ENCODE data around the gene ELMO1.

ELMO1 gene

GRCh38 chr7:37342688-37343471 lies 105.8 kb downstream of the ELMO1 start:
- Histone ChIP-seq H3K9ac (ENCODE audit: low read depth, low read length) (no peak overlapping the region), H3K36me3 (ENCODE audit: control insufficient read depth, insufficient read depth, low read length) (no peaks in the 10 kb centered on the region), H3K9me3 (ENCODE audit: control insufficient read depth, insufficient read depth, low read length) (no peaks in the 10 kb centered on the region), H3K4me1 (ENCODE audit: control insufficient read depth, insufficient read depth, low read length) (0 out of 2 replicates have a peak, but pooled peaks cover 4% of the 10 kb centered on the region), H3K27me3 (ENCODE audit: control insufficient read depth, insufficient read depth, low read length) (no peaks in the 10 kb centered on the region), H3K4me3 (ENCODE audit: low read depth, low read length) (no peak overlapping the region), H3K27ac (ENCODE audit: low read depth, low read length) (no peak overlapping the region)

GRCh38 chr7:37342176-37342687 lies 106.4 kb downstream of the ELMO1 start:
- H3K36me3 ChIP-seq (ENCODE audit: control insufficient read depth, insufficient read depth, low read length), result no peaks in the 10 kb centered on the region
- 0 out of 2 replicates have a peak, but pooled peaks cover 4% of the 10 kb centered on the region for H3K4me1 ChIP-seq (ENCODE audit: control insufficient read depth, insufficient read depth, low read length)
- no peak overlapping the region for H3K27ac ChIP-seq (ENCODE audit: low read depth, low read length)
- H3K9ac ChIP-seq (ENCODE audit: low read depth, low read length), result no peak overlapping the region
- H3K27me3 ChIP-seq (ENCODE audit: control insufficient read depth, insufficient read depth, low read length), result no peaks in the 10 kb centered on the region
- H3K9me3 ChIP-seq (ENCODE audit: control insufficient read depth, insufficient read depth, low read length), result no peaks in the 10 kb centered on the region
- H3K4me3 ChIP-seq (ENCODE audit: low read depth, low read length), result no peak overlapping the region

GRCh38 chr7:37341033-37341630 lies 107.5 kb downstream of the ELMO1 start:
- Histone ChIP-seq H3K27me3 (ENCODE audit: control insufficient read depth, insufficient read depth, low read length) (no peaks in the 10 kb centered on the region), H3K9ac (ENCODE audit: low read depth, low read length) (no peak overlapping the region), H3K36me3 (ENCODE audit: control insufficient read depth, insufficient read depth, low read length) (no peaks in the 10 kb centered on the region), H3K9me3 (ENCODE audit: control insufficient read depth, insufficient read depth, low read length) (no peaks in the 10 kb centered on the region), H3K4me1 (ENCODE audit: control insufficient read depth, insufficient read depth, low read length) (0 out of 2 replicates have a peak, but pooled peaks cover 4% of the 10 kb centered on the region), H3K27ac (ENCODE audit: low read depth, low read length) (no peak overlapping the region), H3K4me3 (ENCODE audit: low read depth, low read length) (no peak overlapping the region)

GRCh38 chr7:37338966-37339365 lies 109.7 kb downstream of the ELMO1 start:
- Histone ChIP-seq H3K9me3 (ENCODE audit: control insufficient read depth, insufficient read depth, low read length) (no peaks in the 10 kb centered on the region), H3K36me3 (ENCODE audit: control insufficient read depth, insufficient read depth, low read length) (no peaks in the 10 kb centered on the region), H3K27me3 (ENCODE audit: control insufficient read depth, insufficient read depth, low read length) (no peaks in the 10 kb centered on the region), H3K9ac (ENCODE audit: low read depth, low read length) (no peak overlapping the region), H3K4me3 (ENCODE audit: low read depth, low read length) (no peak overlapping the region), H3K4me1 (ENCODE audit: control insufficient read depth, insufficient read depth, low read length) (no peaks in the 10 kb centered on the region), H3K27ac (ENCODE audit: low read depth, low read length) (no peak overlapping the region)

- H3K27ac ChIP-seq (ENCODE audit: low read depth, low read length), result no peak overlapping the region
Observed at GRCh38 chr7:37337522-37337921, 111.1 kb downstream of the ELMO1 start.

GRCh38 chr7:37336259-37336658 lies 112.4 kb downstream of the ELMO1 start:
- Histone ChIP-seq H3K9me3 (ENCODE audit: control insufficient read depth, insufficient read depth, low read length) (no peaks in the 10 kb centered on the region), H3K36me3 (ENCODE audit: control insufficient read depth, insufficient read depth, low read length) (no peaks in the 10 kb centered on the region), H3K9ac (ENCODE audit: low read depth, low read length) (no peak overlapping the region), H3K27ac (ENCODE audit: low read depth, low read length) (no peak overlapping the region), H3K4me1 (ENCODE audit: control insufficient read depth, insufficient read depth, low read length) (no peaks in the 10 kb centered on the region), H3K27me3 (ENCODE audit: control insufficient read depth, insufficient read depth, low read length) (no peaks in the 10 kb centered on the region), H3K4me3 (ENCODE audit: low read depth, low read length) (no peak overlapping the region)

More at GRCh38 chr7:37337522-37337921, 111.1 kb downstream of the ELMO1 start:
- Histone ChIP-seq H3K27me3 (ENCODE audit: control insufficient read depth, insufficient read depth, low read length) (no peaks in the 10 kb centered on the region), H3K4me3 (ENCODE audit: low read depth, low read length) (no peak overlapping the region), H3K4me1 (ENCODE audit: control insufficient read depth, insufficient read depth, low read length) (no peaks in the 10 kb centered on the region), H3K9me3 (ENCODE audit: control insufficient read depth, insufficient read depth, low read length) (no peaks in the 10 kb centered on the region), H3K36me3 (ENCODE audit: control insufficient read depth, insufficient read depth, low read length) (no peaks in the 10 kb centered on the region), H3K9ac (ENCODE audit: low read depth, low read length) (no peak overlapping the region)

- Histone ChIP-seq H3K9me3 (ENCODE audit: control insufficient read depth, insufficient read depth, low read length) (no peaks in the 10 kb centered on the region), H3K27ac (ENCODE audit: low read depth, low read length) (no peak overlapping the region), H3K4me3 (ENCODE audit: low read depth, low read length) (no peak overlapping the region), H3K27me3 (ENCODE audit: control insufficient read depth, insufficient read depth, low read length) (no peaks in the 10 kb centered on the region), H3K9ac (ENCODE audit: low read depth, low read length) (no peak overlapping the region), H3K4me1 (ENCODE audit: control insufficient read depth, insufficient read depth, low read length) (no peaks in the 10 kb centered on the region), H3K36me3 (ENCODE audit: control insufficient read depth, insufficient read depth, low read length) (no peaks in the 10 kb centered on the region)
Observed at GRCh38 chr7:37333075-37333474, 115.6 kb downstream of the ELMO1 start.

- H3K27ac ChIP-seq (ENCODE audit: low read depth, low read length), result no peak overlapping the region
Observed at GRCh38 chr7:37332243-37333016, 116.2 kb downstream of the ELMO1 start.

GRCh38 chr7:37330775-37331174 lies 117.9 kb downstream of the ELMO1 start:
- Histone ChIP-seq H3K4me3 (ENCODE audit: low read depth, low read length) (no peak overlapping the region), H3K9ac (ENCODE audit: low read depth, low read length) (no peak overlapping the region), H3K27ac (ENCODE audit: low read depth, low read length) (no peak overlapping the region), H3K4me1 (ENCODE audit: control insufficient read depth, insufficient read depth, low read length) (0 out of 2 replicates have a peak, but pooled peaks cover 5% of the 10 kb centered on the region), H3K36me3 (ENCODE audit: control insufficient read depth, insufficient read depth, low read length) (no peaks in the 10 kb centered on the region), H3K27me3 (ENCODE audit: control insufficient read depth, insufficient read depth, low read length) (no peaks in the 10 kb centered on the region), H3K9me3 (ENCODE audit: control insufficient read depth, insufficient read depth, low read length) (no peaks in the 10 kb centered on the region)

More at GRCh38 chr7:37332243-37333016, 116.2 kb downstream of the ELMO1 start:
- Histone ChIP-seq H3K9ac (ENCODE audit: low read depth, low read length) (no peak overlapping the region), H3K4me3 (ENCODE audit: low read depth, low read length) (no peak overlapping the region), H3K9me3 (ENCODE audit: control insufficient read depth, insufficient read depth, low read length) (no peaks in the 10 kb centered on the region), H3K36me3 (ENCODE audit: control insufficient read depth, insufficient read depth, low read length) (no peaks in the 10 kb centered on the region), H3K27me3 (ENCODE audit: control insufficient read depth, insufficient read depth, low read length) (no peaks in the 10 kb centered on the region), H3K4me1 (ENCODE audit: control insufficient read depth, insufficient read depth, low read length) (no peaks in the 10 kb centered on the region)

GRCh38 chr7:37329940-37330339 lies 118.7 kb downstream of the ELMO1 start:
- no peaks in the 10 kb centered on the region for H3K36me3 ChIP-seq (ENCODE audit: control insufficient read depth, insufficient read depth, low read length)
- H3K9ac ChIP-seq (ENCODE audit: low read depth, low read length), result no peak overlapping the region
- no peaks in the 10 kb centered on the region for H3K27me3 ChIP-seq (ENCODE audit: control insufficient read depth, insufficient read depth, low read length)

More at GRCh38 chr7:37329940-37330339, 118.7 kb downstream of the ELMO1 start:
- no peak overlapping the region for H3K27ac ChIP-seq (ENCODE audit: low read depth, low read length)
- no peaks in the 10 kb centered on the region for H3K9me3 ChIP-seq (ENCODE audit: control insufficient read depth, insufficient read depth, low read length)
- H3K4me3 ChIP-seq (ENCODE audit: low read depth, low read length), result no peak overlapping the region
- 0 out of 2 replicates have a peak, but pooled peaks cover 5% of the 10 kb centered on the region for H3K4me1 ChIP-seq (ENCODE audit: control insufficient read depth, insufficient read depth, low read length)

All from HUES48 (cell line).